ENCODE data around the gene KLHL36.
A peak's percentile ranks its signal among the peaks of the same experiment; 100 is the strongest.
"Not testable (repeated sequence)": the region's sequence is repeated elsewhere in the genome, so short reads cannot be mapped to it uniquely, and the experiment has no call there.

The KLHL36 gene

GRCh38 chr16:84614968-84615813 is 33.1 kb upstream of the KLHL36 start:
- no peak for DNase-seq (ENCODE audit: extremely low read depth in 1 of 2, low read depth in 1 of 2)

- no peak for DNase-seq (ENCODE audit: extremely low read depth in 1 of 2, low read depth in 1 of 2)
Measured at GRCh38 chr16:84616515-84616914, 31.8 kb upstream of the KLHL36 start.

DNA sequence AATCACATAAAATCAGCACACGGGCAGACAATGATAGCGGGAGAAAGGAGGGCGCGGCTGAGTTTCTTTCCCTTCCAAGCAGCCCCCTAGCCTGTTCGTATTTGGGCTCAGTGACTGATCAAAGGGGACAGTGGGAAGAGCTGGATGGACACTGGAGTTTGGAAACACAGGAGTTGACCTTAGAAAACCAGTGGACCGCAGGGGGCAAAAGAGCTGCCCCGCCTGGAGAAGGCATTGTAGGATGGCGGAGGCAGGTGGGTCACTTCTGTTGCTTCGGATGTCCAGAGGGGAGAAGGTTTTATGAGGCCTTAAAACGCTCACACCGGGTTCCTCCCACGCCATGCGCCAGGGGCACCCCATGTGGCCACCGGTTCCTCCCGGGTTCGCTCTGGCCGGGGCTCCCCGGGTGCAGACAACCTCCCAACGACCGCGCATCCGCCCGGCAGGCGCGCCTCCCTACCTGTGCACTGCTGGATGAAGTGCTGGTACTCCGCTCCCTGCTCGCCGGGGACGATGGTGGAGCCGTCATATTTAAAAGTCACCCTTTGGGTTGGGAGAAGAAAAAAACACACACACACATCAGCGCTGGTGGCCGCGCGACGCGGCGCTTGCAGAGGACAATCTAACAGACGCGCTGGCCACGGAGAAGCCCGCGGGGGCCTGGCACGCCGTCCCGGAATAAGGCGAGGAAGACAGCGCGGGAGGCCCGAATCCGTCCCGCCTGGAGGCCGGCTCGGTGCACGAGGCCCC is 31.1 kb upstream of the KLHL36 start:
- no peak for DNase-seq (ENCODE audit: extremely low read depth in 1 of 2, low read depth in 1 of 2)

- DNase-seq (ENCODE audit: extremely low read depth in 1 of 2, low read depth in 1 of 2), result peak; percentile 86 to 96
Measured at GRCh38 chr16:84617791-84618580, 30.3 kb upstream of the KLHL36 start, which contains the start of gene COTL1. Gene COTL1 (minus strand): TSS chr16:84618078. CDS start chr16:84617914, 164 bp downstream.

DNA sequence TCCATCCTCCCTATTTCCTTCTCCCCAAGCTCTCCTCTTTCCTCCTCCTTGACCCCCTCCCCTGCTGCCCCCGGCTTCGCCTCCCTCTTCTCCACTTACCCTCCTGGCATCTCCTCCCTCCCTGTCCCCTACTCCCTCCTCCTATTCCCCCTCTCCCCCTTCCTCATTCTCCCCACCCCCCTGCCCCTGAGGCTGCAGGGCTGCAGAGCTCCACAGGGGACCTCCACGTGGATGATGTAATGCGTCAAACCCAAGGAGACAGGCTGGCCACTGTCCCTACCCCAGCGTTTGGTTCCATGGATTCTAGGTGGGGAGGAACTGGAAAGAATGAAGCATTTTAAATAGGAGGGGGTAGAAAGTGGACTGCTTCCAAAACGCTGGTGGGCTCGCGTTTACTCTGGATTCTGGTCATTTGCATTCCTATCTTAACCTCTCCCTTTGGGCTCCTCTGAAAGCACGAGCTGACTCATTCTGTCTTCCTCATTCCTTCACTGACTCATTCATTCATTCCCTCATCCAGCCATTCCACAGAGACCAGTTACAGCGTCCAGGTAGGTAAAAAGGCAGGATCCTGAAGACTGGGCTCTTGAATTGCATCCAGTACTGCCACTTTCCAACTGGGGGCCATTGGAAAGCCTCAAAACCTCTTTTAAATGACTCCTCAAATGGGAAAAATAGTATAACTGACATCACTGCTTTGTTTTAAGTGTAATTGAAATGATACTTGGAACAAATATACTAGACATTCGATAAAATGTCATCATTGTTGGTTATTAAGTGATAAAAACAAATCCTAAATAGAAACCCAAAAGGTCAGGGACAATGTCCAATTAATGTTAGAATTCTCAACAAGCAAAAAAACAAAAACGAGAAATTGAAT is 29.5 kb upstream of the KLHL36 start:
- DNase-seq (ENCODE audit: extremely low read depth in 1 of 2, low read depth in 1 of 2), result no peak

- DNase-seq (ENCODE audit: extremely low read depth in 1 of 2, low read depth in 1 of 2), result not testable (repeated sequence)
Measured at GRCh38 chr16:84620913-84621312, 27.4 kb upstream of the KLHL36 start.

- no peak for DNase-seq (ENCODE audit: extremely low read depth in 1 of 2, low read depth in 1 of 2)
Measured at GRCh38 chr16:84625556-84625955, 22.8 kb upstream of the KLHL36 start.

- no peak for DNase-seq (ENCODE audit: extremely low read depth in 1 of 2, low read depth in 1 of 2)
Measured at GRCh38 chr16:84628226-84628731, 20.0 kb upstream of the KLHL36 start.

GRCh38 chr16:84629580-84629979 is 18.7 kb upstream of the KLHL36 start:
- no peak for DNase-seq (ENCODE audit: extremely low read depth in 1 of 2, low read depth in 1 of 2)

DNA sequence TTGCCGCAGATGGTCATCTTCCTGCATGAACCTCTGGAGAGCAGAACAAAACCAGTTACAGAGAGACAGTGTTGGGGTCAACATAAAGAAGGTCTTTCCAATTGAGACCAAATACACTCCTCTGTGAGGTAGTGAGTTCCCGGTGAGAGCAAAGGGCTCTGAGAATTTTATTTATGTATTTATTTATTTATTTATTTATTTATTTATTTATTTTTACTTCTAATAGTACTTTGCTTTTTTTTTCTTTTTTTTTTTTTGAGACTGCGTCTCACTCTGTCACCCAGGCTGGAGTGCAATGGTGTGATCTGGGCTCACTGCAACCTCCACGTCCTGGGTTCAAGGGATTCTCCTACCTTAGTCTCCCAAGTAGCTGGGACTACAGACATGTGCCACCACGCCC is 18.3 kb upstream of the KLHL36 start:
- no peak for DNase-seq (ENCODE audit: extremely low read depth in 1 of 2, low read depth in 1 of 2)

DNA sequence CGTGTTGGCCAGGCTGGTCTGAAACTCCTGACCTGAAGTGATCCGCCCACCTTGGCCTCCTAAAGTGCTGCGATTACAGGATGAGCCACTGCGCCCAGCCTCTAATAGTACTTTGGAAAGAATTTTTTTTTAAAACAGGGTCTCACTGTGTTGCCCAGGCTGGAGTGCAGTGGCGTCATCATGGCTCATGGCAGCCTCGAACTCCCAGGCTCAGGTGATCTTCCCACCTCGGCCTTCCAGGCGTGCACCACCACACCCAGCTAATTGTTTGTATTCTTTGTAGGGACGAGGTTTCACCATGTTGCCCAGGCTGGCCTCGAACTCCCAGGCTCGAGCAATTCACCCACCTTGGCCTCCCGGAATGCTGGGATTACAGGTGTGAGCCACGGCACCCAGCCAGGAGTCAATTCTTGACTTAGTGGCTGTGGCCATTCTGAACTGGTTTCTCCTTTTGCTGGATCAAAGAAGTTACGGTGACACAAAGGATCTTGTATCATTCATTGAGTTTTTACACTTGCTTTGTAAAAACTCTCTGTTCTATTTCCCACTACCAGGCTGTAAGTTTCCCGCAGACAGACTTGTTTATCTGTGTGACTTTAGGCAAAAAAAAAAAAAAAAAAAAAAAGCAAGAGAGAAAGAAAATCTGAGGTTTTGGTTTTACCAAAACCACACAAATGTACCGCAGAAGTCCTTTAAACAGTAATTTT is 17.7 kb upstream of the KLHL36 start:
- no peak for DNase-seq (ENCODE audit: extremely low read depth in 1 of 2, low read depth in 1 of 2)

DNA sequence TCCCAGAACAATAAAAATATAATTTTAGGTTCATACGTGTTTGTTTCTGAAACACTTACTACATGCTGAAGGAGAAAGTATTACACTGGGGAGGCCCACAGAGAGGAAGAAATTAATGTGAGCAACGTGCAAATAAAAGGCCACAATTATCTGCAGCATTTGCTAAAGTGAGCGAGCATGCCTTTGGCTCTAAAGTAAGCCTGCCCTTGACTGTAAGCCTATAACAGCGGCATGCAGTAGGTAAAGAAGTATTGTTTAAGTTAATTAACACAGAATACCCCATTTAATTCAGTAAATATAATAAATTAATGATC is 17.2 kb upstream of the KLHL36 start:
- no peak for DNase-seq (ENCODE audit: extremely low read depth in 1 of 2, low read depth in 1 of 2)

GRCh38 chr16:84631886-84632285 is 16.4 kb upstream of the KLHL36 start:
- DNase-seq (ENCODE audit: extremely low read depth in 1 of 2, low read depth in 1 of 2), result no peak

GRCh38 chr16:84632862-84633261 is 15.4 kb upstream of the KLHL36 start:
- not testable (repeated sequence) for DNase-seq (ENCODE audit: extremely low read depth in 1 of 2, low read depth in 1 of 2)

DNA sequence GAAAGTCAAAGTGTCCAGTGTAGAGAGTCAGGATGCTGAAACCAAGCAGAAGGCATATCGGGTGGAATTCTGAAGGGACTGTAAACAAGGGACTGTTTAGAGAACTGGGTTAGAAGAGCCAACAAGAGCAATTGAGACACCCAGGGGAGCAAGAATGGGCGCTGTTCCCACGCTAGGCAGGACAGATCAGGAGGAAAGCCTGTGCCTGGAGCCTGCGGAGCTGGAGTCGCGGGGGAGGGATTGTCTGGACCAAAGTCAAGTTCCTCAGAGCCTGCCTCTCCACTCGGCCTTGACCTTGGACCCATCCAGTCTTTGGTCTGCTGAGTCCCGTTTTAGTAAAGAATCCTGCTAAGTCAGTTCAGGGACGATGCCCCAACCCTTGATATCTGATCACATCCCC is 14.7 kb upstream of the KLHL36 start:
- no peak for DNase-seq (ENCODE audit: extremely low read depth in 1 of 2, low read depth in 1 of 2)

DNA sequence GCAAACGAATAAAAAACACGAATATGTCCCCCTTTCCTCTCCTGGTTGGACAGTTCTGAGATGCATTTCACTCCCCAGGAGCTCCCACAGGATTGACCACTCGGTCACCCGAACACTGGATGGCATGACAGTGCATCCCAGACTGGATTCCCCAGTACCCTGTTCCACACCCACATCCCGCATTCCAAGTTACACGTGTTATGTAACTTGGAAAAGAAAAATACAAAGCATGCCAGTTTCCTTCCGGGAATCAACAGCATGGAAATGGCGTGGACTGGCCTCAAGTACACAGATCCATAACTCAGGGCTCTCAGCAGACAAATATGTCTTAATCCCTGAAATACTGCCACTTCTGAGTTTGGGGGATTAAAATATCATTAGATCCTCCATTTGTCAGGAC is 12.6 kb upstream of the KLHL36 start:
- DNase-seq (ENCODE audit: extremely low read depth in 1 of 2, low read depth in 1 of 2), result no peak

DNA sequence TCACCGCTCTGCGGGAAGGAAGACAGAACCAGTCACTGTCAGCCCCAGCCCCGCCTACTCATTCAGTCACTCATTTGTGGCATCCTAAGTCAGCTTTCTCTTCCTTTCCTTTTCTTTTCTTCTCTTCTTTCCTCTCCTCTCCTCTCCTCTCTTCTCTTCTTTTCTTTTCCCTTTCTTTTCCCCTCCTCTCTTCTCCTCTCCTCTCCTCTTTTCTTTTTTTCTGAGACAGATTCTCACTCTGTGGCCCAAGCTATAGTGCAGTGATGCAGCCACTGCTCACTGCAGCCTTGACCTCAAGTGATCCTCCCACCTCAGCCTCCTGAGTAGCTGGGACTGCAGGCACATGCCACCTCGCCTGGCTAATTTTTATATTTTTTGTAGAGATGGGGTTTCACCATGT is 10.6 kb upstream of the KLHL36 start:
- no peak for DNase-seq (ENCODE audit: extremely low read depth in 1 of 2, low read depth in 1 of 2)

- no peak for DNase-seq (ENCODE audit: extremely low read depth in 1 of 2, low read depth in 1 of 2)
Measured at GRCh38 chr16:84638231-84638806, 10.0 kb upstream of the KLHL36 start.

DNA sequence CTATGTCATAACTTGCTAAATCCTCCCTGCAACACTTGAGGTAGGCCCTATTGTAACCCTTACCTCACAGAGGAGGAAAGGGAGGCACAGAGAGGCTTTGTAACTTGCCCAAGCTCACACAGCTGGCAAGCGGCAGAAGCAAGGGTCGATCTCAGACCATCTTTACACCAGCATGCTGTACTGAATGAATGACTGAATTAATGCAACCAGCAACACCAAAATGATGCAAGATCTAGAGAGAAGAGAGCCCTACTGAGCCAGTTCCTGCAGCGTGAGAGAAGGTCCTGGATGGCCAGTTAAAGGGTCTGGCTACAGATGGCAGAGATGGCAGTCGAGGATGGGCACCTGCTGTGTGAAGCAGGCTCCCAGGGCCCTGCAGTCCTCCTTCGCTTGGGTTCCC is 8.2 kb upstream of the KLHL36 start:
- no peak for DNase-seq (ENCODE audit: extremely low read depth in 1 of 2, low read depth in 1 of 2)
